ENCODE measurements around the gene ELMO1.

GRCh38 chr7:36956814-36957213 lies 491.9 kb downstream of the ELMO1 start:
- TF ChIP-seq EP300 (IDR thresholded peaks at IDR 0.05) (no peak), CTCF (IDR thresholded peaks at IDR 0.05) (no peak), POLR2A (IDR thresholded peaks at IDR 0.05) (no peak)

Data from ovary (tissue), 3 donors.